Caki2 (cell line): ENCODE results near the gene NCOA1. TPM values are rescaled to one million over a fixed set of nuclear protein-coding genes. Genes with fewer than 3 reads are reported as not detected.
"Not testable (repeated sequence)": the region's sequence is repeated elsewhere in the genome, so short reads cannot be mapped to it uniquely, and the experiment has no call there.

ENCODE experiments used
- DNase-seq: peaks from one replicate; pipeline ENCODE4 v3.0.0-alpha.2; 2015; ENCODE audit warnings: low read depth
- in situ Hi-C: cut with HindIII; loops from 2 replicates; pipeline ENCODE4 v1.10.0; 2016; ENCODE audit warnings: low sequenced_read_pairs, low pct_unique_long_range_greater_than_20kb, mixed read lengths
- total RNA-seq: library from RNA; depleted of rRNA; stranded (reverse); fragments of >200 nt; shearing (Covaris generic); gene quantifications from 2 replicates; pipeline ENCODE4 v1.2.3, GENCODE V29; 2014; ENCODE audit warnings: low replicate concordance

Gene NCOA1
- total RNA-seq, 1 experiment from 2014 or later: 3.1 TPM

- no peak for DNase-seq
- in situ Hi-C loops: no loop called here
These were observed 151.3 kb downstream of the NCOA1 start for GRCh38 chr2:24642351-24642750.

GRCh38 chr2:24643051-24643450 is 152.0 kb downstream of the NCOA1 start:
- in situ Hi-C loops: no loop called here
- DNase-seq: no peak

GRCh38 chr2:24644032-24644431 is 153.0 kb downstream of the NCOA1 start:
- in situ Hi-C loops: no loop called here
- DNase-seq: no peak

- in situ Hi-C loops: no loop called here
- no peak for DNase-seq
These were observed 160.1 kb downstream of the NCOA1 start for GRCh38 chr2:24650997-24651642.

- in situ Hi-C loops: no loop called here
- no peak for DNase-seq
These were observed 160.6 kb downstream of the NCOA1 start for GRCh38 chr2:24651643-24652003.

GRCh38 chr2:24652265-24653182 is 161.5 kb downstream of the NCOA1 start:
- no peak for DNase-seq
- in situ Hi-C loops: no loop called here

GRCh38 chr2:24657818-24658217 is 166.8 kb downstream of the NCOA1 start:
- in situ Hi-C loops: no loop called here
- no peak for DNase-seq

- no peak for DNase-seq
- in situ Hi-C loops: no loop called here
These were observed 167.6 kb downstream of the NCOA1 start for GRCh38 chr2:24658531-24659202.

- DNase-seq: no peak
- in situ Hi-C loops: no loop called here
These were observed 168.8 kb downstream of the NCOA1 start for GRCh38 chr2:24659862-24660261.

- in situ Hi-C loops: no loop called here
These were observed 176.5 kb downstream of the NCOA1 start for GRCh38 chr2:24667542-24667941.

GRCh38 chr2:24671230-24671629 is 180.2 kb downstream of the NCOA1 start:
- in situ Hi-C loops: no loop called here
- DNase-seq: no peak

More at GRCh38 chr2:24667542-24667941, 176.5 kb downstream of the NCOA1 start:
- no peak for DNase-seq

GRCh38 chr2:24672589-24672988 is 181.5 kb downstream of the NCOA1 start:
- in situ Hi-C loops: no loop called here
- no peak for DNase-seq

- in situ Hi-C loops: no loop called here
- no peak for DNase-seq
These were observed 184.3 kb downstream of the NCOA1 start for GRCh38 chr2:24675338-24675737.

- no peak for DNase-seq
- in situ Hi-C loops: no loop called here
These were observed 185.4 kb downstream of the NCOA1 start for GRCh38 chr2:24676493-24676892.

GRCh38 chr2:24678066-24678465 is 187.0 kb downstream of the NCOA1 start:
- DNase-seq, in situ Hi-C loops: not testable (repeated sequence)

- no peak for DNase-seq
- in situ Hi-C loops: no loop called here
These were observed 189.1 kb downstream of the NCOA1 start for GRCh38 chr2:24680196-24680595.

GRCh38 chr2:24682304-24682703 is 191.2 kb downstream of the NCOA1 start:
- in situ Hi-C loops: no loop called here
- DNase-seq: no peak

GRCh38 chr2:24683408-24683807 is 192.4 kb downstream of the NCOA1 start:
- in situ Hi-C loops: no loop called here
- DNase-seq: no peak

GRCh38 chr2:24690524-24690923 is 199.5 kb downstream of the NCOA1 start:
- no peak for DNase-seq
- in situ Hi-C loops: no loop called here
